Measurements from ENCODE around the gene DDX55. TPM values are rescaled to one million over a fixed set of nuclear protein-coding genes. Genes with fewer than 3 reads are reported as not detected.
"Not testable (repeated sequence)": the region's sequence is repeated elsewhere in the genome, so short reads cannot be mapped to it uniquely, and the experiment has no call there.

Gene DDX55
- 1 to 10 TPM; 6.2 to 9.4 (median 7.4) TPM for total RNA-seq

DNA sequence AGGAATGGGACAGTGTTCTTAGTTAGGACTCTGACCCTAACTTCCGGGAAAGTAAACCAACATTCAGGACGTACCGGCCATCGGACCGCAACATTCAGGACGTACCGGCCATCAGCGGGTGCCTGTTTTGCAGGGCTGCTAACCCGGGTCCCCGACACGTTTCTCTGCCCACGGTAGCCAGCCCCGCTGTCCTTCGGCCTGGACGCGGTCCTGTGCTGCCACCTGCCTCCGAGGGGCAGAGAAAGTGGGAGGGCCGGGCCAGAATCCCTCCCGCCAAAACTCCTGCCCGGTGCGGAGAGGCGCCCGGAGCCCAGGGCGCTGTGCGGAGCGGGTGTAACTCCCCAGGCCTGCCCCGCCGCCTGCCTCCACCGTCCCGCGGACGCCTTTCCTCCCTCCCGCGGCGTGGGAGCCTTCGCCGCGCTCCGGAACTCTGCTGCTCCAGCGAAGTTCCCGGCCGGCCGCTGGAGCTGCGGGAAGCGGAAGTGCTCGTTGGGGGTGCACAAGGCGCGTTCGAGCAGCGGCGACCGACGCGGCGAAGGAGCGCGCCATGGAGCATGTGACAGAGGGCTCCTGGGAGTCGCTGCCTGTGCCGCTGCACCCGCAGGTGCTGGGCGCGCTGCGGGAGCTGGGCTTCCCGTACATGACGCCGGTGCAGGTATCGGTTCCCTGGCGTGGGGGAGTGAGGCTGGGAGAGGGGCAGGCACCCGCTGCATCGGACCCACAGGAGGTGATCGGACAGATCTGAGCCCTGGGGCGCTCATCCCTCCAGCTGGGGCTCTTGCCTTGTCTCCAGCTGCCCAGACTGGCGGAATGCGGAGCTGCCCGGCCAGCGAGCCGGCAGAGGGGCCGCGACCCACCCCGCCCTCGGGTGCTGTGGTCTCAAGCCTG, at the start of gene DDX55:
Gene DDX55 (plus strand): TSS at position 498 of the 888 bp plus-strand sequence. CDS start 50 bp downstream, at position 548.
- H3K27ac ChIP-seq, result peak within 1 kb of the TSS; percentile 79 to 93 (median 86)
- no peaks in the 10 kb centered on the region for H3K27me3 ChIP-seq
- peak within 1 kb of the TSS; percentile 85 to 95 (median 94) for H3K4me3 ChIP-seq
- TF ChIP-seq POLR2A (IDR thresholded peaks at IDR 0.05), result peak; percentile 39 to 75
- TF ChIP-seq CTCF (IDR thresholded peaks at IDR 0.05 in 4 of 5, conservative IDR thresholded peaks at IDR 0.05 in 1 of 5), result peak; percentile 70 to 89 (median 81)
- intact Hi-C loops (cut with DNase I; ENCODE audit: low total_unique reads), result loop anchor here (1.0 to 10.0 kb wide), 4 partner anchors 31 to 1077 kb away; partner anchors contain the start of genes EIF2B1, GTF2H3, KNTC1 and RILPL1
- H3K4me1 ChIP-seq, result peaks cover 20 to 21% of the 10 kb centered on the region in 2 donors
- DNase-seq (peak; percentile 77 to 79), ATAC-seq (peak; percentile 96 to 98)
- no peaks in the 10 kb centered on the region for H3K9me3 ChIP-seq
- H3K36me3 ChIP-seq, result peaks cover 0 to 26% of the 10 kb centered on the region in 2 donors
- in situ Hi-C loops (cut with MboI; ENCODE audit: low sequenced_read_pairs in 4 of 4), result no loop called here

- H3K4me3 ChIP-seq; H3K4me1 ChIP-seq; H3K27ac ChIP-seq; DNase-seq; intact Hi-C loops (cut with DNase I; ENCODE audit: low total_unique reads); in situ Hi-C loops (cut with MboI; ENCODE audit: low sequenced_read_pairs in 4 of 4); H3K9me3 ChIP-seq; ATAC-seq; H3K36me3 ChIP-seq; H3K27me3 ChIP-seq: not testable (repeated sequence)
Measured at GRCh38 chr12:123554136-123554535, 47.8 kb upstream of the DDX55 start.

DNA sequence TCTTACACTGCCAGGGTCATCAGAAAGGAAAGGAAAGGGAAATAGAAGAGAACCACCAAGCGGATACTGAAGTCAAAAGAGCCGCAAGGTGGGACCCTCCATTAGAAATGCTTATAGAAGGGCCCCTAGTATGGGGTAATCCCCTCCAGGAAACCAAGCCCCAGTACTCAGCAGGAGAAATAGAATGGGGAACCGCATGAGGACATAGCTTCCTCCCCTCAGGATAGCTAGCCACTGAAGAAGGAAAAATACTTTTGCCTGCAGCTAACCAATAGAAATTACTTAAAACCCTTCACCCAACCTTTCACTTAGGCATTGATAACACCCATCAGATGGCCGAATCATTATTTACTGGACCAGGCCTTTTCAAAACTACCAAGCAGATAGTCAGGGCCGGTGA, 47.1 kb upstream of the DDX55 start:
- H3K4me1 ChIP-seq; H3K4me3 ChIP-seq; in situ Hi-C loops (cut with MboI; ENCODE audit: low sequenced_read_pairs in 4 of 4); intact Hi-C loops (cut with DNase I; ENCODE audit: low total_unique reads); H3K9me3 ChIP-seq; H3K27me3 ChIP-seq; ATAC-seq; H3K36me3 ChIP-seq; DNase-seq; H3K27ac ChIP-seq: not testable (repeated sequence)

DNA sequence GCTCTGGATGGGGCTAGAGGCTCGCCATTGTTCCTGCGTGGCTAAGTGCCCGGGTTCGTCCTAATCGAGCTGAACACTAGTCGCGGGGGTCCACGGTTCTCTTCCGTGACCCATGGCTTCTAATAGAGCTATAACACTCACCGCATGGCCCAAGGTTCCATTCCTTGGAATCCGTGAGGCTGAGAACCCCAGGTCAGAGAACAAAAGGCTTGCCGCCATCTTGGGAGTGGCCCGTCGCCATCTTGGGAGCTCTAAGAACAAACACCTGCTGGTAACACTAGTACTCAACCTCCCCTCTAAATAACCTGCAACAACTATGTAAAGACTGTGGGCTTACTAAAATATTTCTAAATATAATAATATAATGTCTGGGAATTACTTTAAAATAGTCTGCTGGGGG, 43.4 kb upstream of the DDX55 start:
- H3K9me3 ChIP-seq; H3K27ac ChIP-seq; H3K4me1 ChIP-seq; in situ Hi-C loops (cut with MboI; ENCODE audit: low sequenced_read_pairs in 4 of 4); H3K36me3 ChIP-seq; DNase-seq; H3K4me3 ChIP-seq; intact Hi-C loops (cut with DNase I; ENCODE audit: low total_unique reads); ATAC-seq; H3K27me3 ChIP-seq: not testable (repeated sequence)

DNA sequence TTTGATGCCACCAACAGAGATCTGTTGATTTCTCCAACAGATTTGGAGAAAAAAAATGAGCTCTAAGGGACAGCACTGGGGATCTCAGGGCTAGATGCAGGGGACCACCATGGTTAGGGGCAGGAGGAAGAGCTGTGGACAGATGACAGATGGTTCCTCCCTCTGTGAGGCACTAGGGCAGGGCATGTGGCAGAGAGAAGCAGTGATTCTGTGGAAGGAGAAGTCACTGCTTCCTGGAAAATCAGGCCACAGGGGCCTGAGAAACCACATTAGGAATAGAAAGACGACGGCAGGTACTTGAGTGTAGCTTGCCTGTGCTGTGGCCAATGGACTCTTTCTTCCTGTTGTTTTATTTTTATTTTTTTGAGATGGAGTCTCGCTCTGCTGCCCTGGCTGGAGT, 42.4 kb upstream of the DDX55 start:
- Histone ChIP-seq H3K27ac (no peak overlapping the region), H3K9me3 (no peaks in the 10 kb centered on the region), H3K4me3 (no peak overlapping the region), H3K4me1 (no peaks in the 10 kb centered on the region), H3K36me3 (no peaks in the 10 kb centered on the region), H3K27me3 (no peaks in the 10 kb centered on the region)
- in situ Hi-C loops (cut with MboI; ENCODE audit: low sequenced_read_pairs in 4 of 4), result no loop called here
- intact Hi-C loops (cut with DNase I; ENCODE audit: low total_unique reads), result no loop called here
- no peak for ATAC-seq
- DNase-seq, result no peak
- TF ChIP-seq CTCF (IDR thresholded peaks at IDR 0.05 in 4 of 5, conservative IDR thresholded peaks at IDR 0.05 in 1 of 5) (no peak), POLR2A (IDR thresholded peaks at IDR 0.05) (no peak)

DNA sequence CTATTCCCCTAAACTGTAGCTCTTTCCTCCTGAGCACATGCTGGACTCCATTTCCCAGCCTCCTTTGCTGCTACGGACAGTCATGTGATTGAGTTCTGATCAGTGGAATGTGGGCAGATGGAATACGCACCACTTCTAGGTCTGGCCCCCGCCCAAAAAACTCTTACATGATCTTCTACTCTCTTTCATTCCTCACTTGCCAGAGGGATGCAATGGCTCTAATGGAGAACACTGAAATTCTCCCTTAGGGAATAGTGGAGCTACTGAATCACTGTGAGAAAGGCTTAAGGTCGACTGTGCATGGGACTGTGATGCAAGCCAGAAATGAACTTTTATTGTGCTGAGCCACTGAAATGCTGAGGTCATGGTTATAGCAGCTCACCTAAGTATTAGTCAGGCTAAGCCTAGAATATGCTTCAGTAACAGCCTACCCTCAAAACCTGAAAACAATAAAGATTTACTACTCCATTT, 30.5 kb upstream of the DDX55 start:
- peak; percentile 80 to 83 for ATAC-seq
- TF ChIP-seq CTCF (IDR thresholded peaks at IDR 0.05 in 4 of 5, conservative IDR thresholded peaks at IDR 0.05 in 1 of 5) (no peak), POLR2A (IDR thresholded peaks at IDR 0.05) (no peak)
- in situ Hi-C loops (cut with MboI; ENCODE audit: low sequenced_read_pairs in 4 of 4), result no loop called here
- intact Hi-C loops (cut with DNase I; ENCODE audit: low total_unique reads), result no loop called here
- Histone ChIP-seq H3K27ac (no peak overlapping the region), H3K27me3 (no peaks in the 10 kb centered on the region), H3K9me3 (no peaks in the 10 kb centered on the region), H3K36me3 (peaks cover 0 to 4% of the 10 kb centered on the region in 2 donors), H3K4me1 (peaks cover 0 to 2% of the 10 kb centered on the region in 2 donors), H3K4me3 (no peak overlapping the region)
- peak; percentile 19 to 61 for DNase-seq
